A549 treated with Hydrocortisone at 1 μM for 4 hours (cell line): ENCODE data around the gene CORIN. TPM values are rescaled to one million over a fixed set of nuclear protein-coding genes. Genes with fewer than 3 reads are reported as not detected.

Source experiments
- total RNA-seq: library from RNA; stranded (reverse); fragments of 200-300 nt; extraction: Qiagen RNA extraction; gene quantifications from 5 replicates; pipeline ENCODE4 v1.2.3, GENCODE V29; 2022

Gene CORIN
- total RNA-seq = not detected in 5 replicates

GRCh38 chr4:47837908-47838294, at the start of gene CORIN:
CORIN (minus strand) TSS chr4:47838067; CDS start chr4:47837949, 118 bp downstream.

Other genes starting within 250 kb of the CORIN start
- 4.9 to 7.6 TPM (median 5.9 TPM) in 5 replicates for gene NFXL1, start 76.5 kb upstream of the CORIN start, total RNA-seq
- not detected in 5 replicates for gene CNGA1, start 178.6 kb upstream of the CORIN start, total RNA-seq
- gene NIPAL1, start 178.7 kb upstream of the CORIN start, total RNA-seq = 0.45 to 0.77 TPM (median 0.62 TPM) in 5 replicates